ENCODE results near the gene NEURL1B.
A peak's percentile ranks its signal among the peaks of the same experiment; 100 is the strongest.

The NEURL1B gene

DNA sequence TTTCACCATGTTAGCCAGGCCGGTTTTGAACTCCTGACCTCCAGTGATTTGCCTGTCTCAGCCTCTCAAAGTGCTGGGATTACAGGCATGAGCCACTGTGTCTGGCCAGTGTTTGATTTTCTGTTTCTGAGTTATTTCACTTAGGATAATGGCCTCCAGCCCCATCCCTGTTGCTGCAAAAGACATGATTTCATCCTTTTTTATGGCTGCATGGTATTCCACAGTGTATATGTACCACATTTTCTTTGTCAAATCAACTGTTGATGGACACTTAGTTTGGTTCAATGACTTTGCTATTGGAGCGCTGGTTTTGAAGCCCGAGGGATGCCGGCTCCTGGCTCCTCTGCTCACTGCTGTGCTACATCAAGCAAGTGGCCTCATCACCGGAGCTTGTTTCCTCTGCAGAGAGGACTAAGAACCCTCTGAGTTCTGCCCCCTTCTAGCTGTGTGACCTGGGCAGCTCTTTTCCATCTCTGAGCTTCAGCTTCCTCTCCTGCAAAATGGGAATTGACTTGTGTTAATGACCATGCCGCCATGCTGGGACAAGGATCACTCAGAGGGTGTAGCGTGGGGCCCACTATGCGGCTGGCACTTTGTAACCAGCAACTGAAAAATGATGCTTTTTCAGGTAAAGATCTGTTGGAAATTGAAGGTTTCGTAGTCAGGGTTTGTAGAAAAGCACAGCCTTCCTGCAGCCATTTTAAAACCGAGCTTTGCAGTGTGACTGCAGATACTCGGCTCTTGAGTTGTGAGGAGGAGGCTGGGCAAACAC, 4.6 kb upstream of the NEURL1B start:
- no peak overlapping the region for H3K4me3 ChIP-seq (ENCODE audit: low read length)
- TF ChIP-seq, protein P1, sequence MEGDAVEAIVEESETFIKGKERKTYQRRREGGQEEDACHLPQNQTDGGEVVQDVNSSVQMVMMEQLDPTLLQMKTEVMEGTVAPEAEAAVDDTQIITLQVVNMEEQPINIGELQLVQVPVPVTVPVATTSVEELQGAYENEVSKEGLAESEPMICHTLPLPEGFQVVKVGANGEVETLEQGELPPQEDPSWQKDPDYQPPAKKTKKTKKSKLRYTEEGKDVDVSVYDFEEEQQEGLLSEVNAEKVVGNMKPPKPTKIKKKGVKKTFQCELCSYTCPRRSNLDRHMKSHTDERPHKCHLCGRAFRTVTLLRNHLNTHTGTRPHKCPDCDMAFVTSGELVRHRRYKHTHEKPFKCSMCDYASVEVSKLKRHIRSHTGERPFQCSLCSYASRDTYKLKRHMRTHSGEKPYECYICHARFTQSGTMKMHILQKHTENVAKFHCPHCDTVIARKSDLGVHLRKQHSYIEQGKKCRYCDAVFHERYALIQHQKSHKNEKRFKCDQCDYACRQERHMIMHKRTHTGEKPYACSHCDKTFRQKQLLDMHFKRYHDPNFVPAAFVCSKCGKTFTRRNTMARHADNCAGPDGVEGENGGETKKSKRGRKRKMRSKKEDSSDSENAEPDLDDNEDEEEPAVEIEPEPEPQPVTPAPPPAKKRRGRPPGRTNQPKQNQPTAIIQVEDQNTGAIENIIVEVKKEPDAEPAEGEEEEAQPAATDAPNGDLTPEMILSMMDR (conservative IDR thresholded peaks at IDR 0.05; ENCODE audit: low read length), result no peak
- DNase-seq (ENCODE audit: low read depth), result no peak

DNA sequence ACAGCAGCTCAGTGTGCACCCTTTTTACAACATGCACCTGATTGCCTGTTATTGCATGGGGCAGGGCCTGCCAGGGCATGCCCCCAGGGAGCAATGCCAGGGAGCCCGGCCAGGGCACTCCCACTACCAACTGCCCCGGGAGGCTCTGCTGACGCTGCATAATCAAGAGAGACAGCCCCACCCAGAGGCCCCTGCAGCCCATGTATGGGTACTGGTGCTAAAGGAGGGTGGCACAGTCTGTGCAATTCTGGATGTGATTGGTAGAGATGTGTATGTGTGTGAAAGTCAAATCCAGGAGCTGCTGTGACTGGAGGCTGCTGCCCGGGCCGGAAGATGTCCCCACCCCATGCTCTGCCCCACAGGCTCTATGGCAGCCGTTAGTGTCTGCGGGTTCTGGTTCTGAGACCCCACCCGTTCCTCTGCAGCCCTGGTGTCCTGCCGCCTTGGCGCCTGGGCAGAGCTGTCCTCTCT, 3.9 kb upstream of the NEURL1B start:
- TF ChIP-seq, protein P1 (conservative IDR thresholded peaks at IDR 0.05; ENCODE audit: low read length), result no peak
- no peak overlapping the region for H3K4me3 ChIP-seq (ENCODE audit: low read length)
- DNase-seq (ENCODE audit: low read depth), result no peak

DNA sequence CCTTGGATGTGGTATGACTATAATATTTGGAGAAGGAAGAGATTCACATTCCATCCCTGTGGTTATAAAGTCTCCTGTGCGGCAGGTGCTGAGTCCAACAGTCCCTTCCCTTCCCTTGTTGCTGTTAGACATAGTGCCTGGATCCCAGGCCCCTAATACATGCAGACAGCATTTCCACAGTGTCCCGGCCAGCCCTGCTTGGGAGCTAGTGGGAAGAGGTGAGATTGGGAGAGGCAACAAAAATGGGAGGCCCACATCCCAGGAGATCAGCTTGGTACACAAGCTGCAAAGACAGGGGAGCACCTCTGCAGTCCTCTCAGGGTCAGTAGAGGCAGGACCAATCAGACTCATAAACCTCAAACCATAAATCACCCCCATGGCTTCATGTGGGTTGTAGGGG, 3.3 kb upstream of the NEURL1B start:
- DNase-seq (ENCODE audit: low read depth), result no peak
- H3K4me3 ChIP-seq (ENCODE audit: low read length), result no peak overlapping the region
- TF ChIP-seq, protein P1 (conservative IDR thresholded peaks at IDR 0.05; ENCODE audit: low read length), result no peak

DNA sequence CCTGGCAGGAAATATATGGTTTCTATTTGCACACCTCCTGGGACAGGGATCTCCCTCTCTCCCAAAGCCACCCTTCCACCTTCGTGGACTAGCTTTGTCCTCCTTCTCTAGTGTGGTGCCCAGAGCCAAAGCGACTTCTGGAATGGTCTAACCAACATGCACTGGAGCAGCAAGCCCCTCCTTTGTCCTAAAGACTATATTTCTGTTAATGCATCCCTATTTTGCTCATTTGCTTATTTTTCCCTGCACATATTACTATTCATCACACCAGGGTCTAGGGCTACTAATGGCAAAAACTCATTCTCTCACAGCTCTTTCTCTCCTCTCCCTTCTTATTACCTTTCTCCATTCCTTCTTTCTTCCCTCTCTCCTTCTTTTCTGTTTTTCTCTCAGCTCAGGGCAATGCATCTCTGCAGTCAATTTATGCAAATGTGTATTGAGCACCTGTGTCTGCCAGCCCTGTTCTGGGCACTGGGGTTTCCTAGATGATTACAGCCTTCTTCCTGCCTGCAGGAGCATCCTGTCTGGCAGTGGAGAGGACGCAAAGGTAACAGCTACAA, 2.8 kb upstream of the NEURL1B start:
- DNase-seq (ENCODE audit: low read depth), result no peak
- TF ChIP-seq, protein P1 (conservative IDR thresholded peaks at IDR 0.05; ENCODE audit: low read length), result no peak
- no peak overlapping the region for H3K4me3 ChIP-seq (ENCODE audit: low read length)

DNA sequence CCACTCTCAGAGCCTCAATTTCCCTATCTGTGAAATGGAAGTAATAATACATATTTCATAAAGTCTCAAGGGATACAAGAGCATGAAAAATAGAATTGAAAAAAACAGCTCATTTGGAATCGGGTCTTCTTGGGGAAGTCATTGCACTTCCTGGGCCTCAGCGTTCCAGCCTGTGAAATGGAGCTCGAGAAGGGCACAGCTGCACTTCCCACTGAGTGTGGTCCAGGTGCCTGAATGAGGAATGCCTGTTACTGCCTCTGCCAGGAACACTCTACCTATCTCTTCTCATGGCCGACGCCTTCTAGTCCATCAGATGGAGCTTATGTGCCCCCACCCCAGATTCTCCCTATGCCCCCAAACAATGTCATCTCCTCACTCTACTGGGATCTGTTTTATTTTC, 924 bp upstream of the NEURL1B start:
- TF ChIP-seq, protein P1 (conservative IDR thresholded peaks at IDR 0.05; ENCODE audit: low read length), result no peak
- no peak for DNase-seq (ENCODE audit: low read depth)
- H3K4me3 ChIP-seq (ENCODE audit: low read length), result peak overlapping the region; percentile 62

DNA sequence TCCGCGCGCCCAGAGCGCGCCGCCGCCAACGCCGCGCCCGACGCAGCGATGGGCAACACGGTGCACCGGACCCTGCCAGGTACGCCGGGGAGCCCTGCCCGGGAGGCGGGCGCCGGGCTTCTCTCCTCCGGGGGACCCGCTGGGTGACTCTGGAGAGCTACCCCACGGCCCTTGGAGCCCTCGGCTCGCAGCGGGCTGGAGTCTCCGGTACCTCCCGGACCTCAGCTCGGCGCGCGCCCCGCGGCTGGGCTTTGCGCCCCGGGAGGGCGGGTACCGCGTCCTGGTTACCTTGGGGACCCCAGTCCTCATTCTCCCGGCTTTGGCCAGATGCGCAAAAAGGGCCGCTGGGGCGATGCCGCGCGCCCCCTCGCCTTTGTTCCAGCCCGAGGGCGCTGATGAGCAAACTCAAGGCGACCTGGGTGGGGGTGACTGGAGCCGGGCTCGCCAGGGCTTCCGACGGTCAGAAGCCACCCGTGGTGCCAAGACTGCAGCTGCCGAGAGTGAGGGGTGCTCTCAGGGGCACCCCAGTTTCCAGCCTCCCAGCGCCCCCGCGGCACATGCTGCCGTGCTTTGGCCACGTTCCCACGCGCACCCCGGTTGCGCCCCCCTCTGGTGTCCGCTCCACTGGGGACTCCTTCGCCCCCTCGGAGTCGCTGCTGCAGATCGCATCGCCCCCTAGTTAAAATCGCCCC, 442 bp downstream of the NEURL1B start:
- DNase-seq (ENCODE audit: low read depth), result no peak
- TF ChIP-seq, protein P1 (conservative IDR thresholded peaks at IDR 0.05; ENCODE audit: low read length), result peak; percentile 13; the same call in 1 of the 2 replicates
- H3K4me3 ChIP-seq (ENCODE audit: low read length), result peak overlapping the region; percentile 62
